Smooth muscle cell (in vitro differentiated cells): Measurements from ENCODE around the gene TNFAIP8L1. TPM values are rescaled to one million over a fixed set of nuclear protein-coding genes. Genes with fewer than 3 reads are reported as not detected.

Source experiments
- DNase-seq: peaks from one replicate; lab custom pipeline; 2025; ENCODE audit not compliant: unreplicated experiment; lab: John Stamatoyannopoulos, UW
- H2AFZ ChIP-seq: fragments of 200-600 bp; sonication (generic); 2 replicates; pipeline ENCODE4 v1.6.0; 2016; ENCODE audit warnings: antibody characterized with exemption, low read depth, mild to moderate bottlenecking
- H3F3A ChIP-seq: fragments of 200-600 bp; sonication (generic); 2 replicates; pipeline ENCODE4 v1.6.0; 2017; ENCODE audit warnings: antibody characterized with exemption, low read depth
- H3K27ac ChIP-seq: fragments of 200-600 bp; sonication (generic); 2 replicates; pipeline ENCODE4 v1.5.1; 2016; ENCODE audit warnings: low read depth, mild to moderate bottlenecking
- H3K27me3 ChIP-seq: fragments of 200-600 bp; sonication (generic); 2 replicates; pipeline ENCODE4 v1.6.1; 2016; ENCODE audit warnings: low read depth, mild to moderate bottlenecking
- H3K36me3 ChIP-seq: fragments of 200-600 bp; sonication (generic); 2 replicates; pipeline ENCODE4 v1.5.1; 2016; ENCODE audit warnings: low read depth
- H3K4me1 ChIP-seq: fragments of 200-600 bp; sonication (generic); 2 replicates; pipeline ENCODE4 v1.5.1; 2016; ENCODE audit warnings: low read depth
- H3K4me2 ChIP-seq: fragments of 200-600 bp; sonication (generic); 2 replicates; pipeline ENCODE4 v1.6.0; 2016; ENCODE audit warnings: mild to moderate bottlenecking
- H3K4me3 ChIP-seq: fragments of 200-600 bp; sonication (generic); 2 replicates; pipeline ENCODE4 v1.5.1; 2016; ENCODE audit warnings: mild to moderate bottlenecking
- H3K79me2 ChIP-seq: fragments of 200-600 bp; sonication (generic); 2 replicates; pipeline ENCODE4 v1.6.0; 2016; ENCODE audit warnings: low read depth, mild to moderate bottlenecking
- H3K9ac ChIP-seq: fragments of 200-600 bp; sonication (generic); 2 replicates; pipeline ENCODE4 v1.6.0; 2016; ENCODE audit warnings: low read depth
- H3K9me3 ChIP-seq: fragments of 200-600 bp; sonication (generic); replicated peaks from 2 replicates; pipeline ENCODE4 v1.5.1; 2016; ENCODE audit warnings: low read depth
- H4K20me1 ChIP-seq: fragments of 200-600 bp; sonication (generic); 2 replicates; pipeline ENCODE4 v1.6.0; 2016; ENCODE audit warnings: low read depth
- CTCF ChIP-seq: fragments of 200-600 bp; sonication (generic); IDR thresholded peaks from 2 replicates; pipeline ENCODE4 v1.5.1; 2017; ENCODE audit warnings: borderline replicate concordance, mild to moderate bottlenecking, antibody characterized with exemption; ENCODE audit not compliant: insufficient read depth, poor library complexity, severe bottlenecking
- WGBS: methylation state at CpG from one replicate; pipeline ENCODE4 v1.1.7; 2016; ENCODE audit warnings: low lambda C conversion rate; 5-methylcytosine and 5-hydroxymethylcytosine counted together
- polyA plus RNA-seq: library from polyadenylated mRNA; unstranded; fragments of >200 nt; fragmentation: Nextera tagmentation; extraction: Ambion mirVana; gene quantifications from 2 replicates; pipeline ENCODE4 v1.2.1, GENCODE V29; 2016
- total RNA-seq: library from RNA; depleted of rRNA; stranded (reverse); fragments of >200 nt; gene quantifications from 2 replicates; pipeline ENCODE4 v1.2.3, GENCODE V29; 2014

Gene TNFAIP8L1
- total and polyA plus RNA-seq, 2 experiments from 2014 or later, result 2.2 to 5.2 TPM

- no peak for DNase-seq
- Histone ChIP-seq H3K36me3 (no peaks in the 10 kb centered on the region), H3K4me3 (no peak overlapping the region), H3K4me1 (no peaks in the 10 kb centered on the region), H3K27ac (no peak overlapping the region), H2AFZ (no peak overlapping the region), H3K27me3 (no peaks in the 10 kb centered on the region), H3F3A (no peaks in the 10 kb centered on the region), H3K79me2 (peaks cover 7% of the 10 kb centered on the region), H4K20me1 (peaks cover 64% of the 10 kb centered on the region), H3K4me2 (no peak overlapping the region), H3K9ac (no peak overlapping the region), H3K9me3 (no peaks in the 10 kb centered on the region)
- 94% methylated on average over 20 of the region's 20 CpGs for WGBS
- no peak for TF ChIP-seq CTCF
Measured at GRCh38 chr19:4662020-4662695, 22.8 kb downstream of the TNFAIP8L1 start.

- no peak overlapping the region for H3K9ac ChIP-seq
- H3K36me3 ChIP-seq, result no peaks in the 10 kb centered on the region
- peaks cover 64% of the 10 kb centered on the region for H4K20me1 ChIP-seq
- H2AFZ ChIP-seq, result no peak overlapping the region
- no peak overlapping the region for H3K27ac ChIP-seq
- no peak overlapping the region for H3K4me3 ChIP-seq
- H3K4me1 ChIP-seq, result no peaks in the 10 kb centered on the region
- no peaks in the 10 kb centered on the region for H3K27me3 ChIP-seq
- DNase-seq, result no peak
- peaks cover 11% of the 10 kb centered on the region for H3K79me2 ChIP-seq
- no peak for TF ChIP-seq CTCF
- no peaks in the 10 kb centered on the region for H3K9me3 ChIP-seq
- WGBS, result 94% methylated on average over 4 of the region's 6 CpGs
- no peaks in the 10 kb centered on the region for H3F3A ChIP-seq
- H3K4me2 ChIP-seq, result no peak overlapping the region
Measured at GRCh38 chr19:4662812-4663211, 23.5 kb downstream of the TNFAIP8L1 start.

GRCh38 chr19:4664642-4665041 lies 25.3 kb downstream of the TNFAIP8L1 start:
- H3F3A ChIP-seq, result no peaks in the 10 kb centered on the region
- peaks cover 29% of the 10 kb centered on the region for H3K79me2 ChIP-seq
- H2AFZ ChIP-seq, result no peak overlapping the region
- H3K27me3 ChIP-seq, result no peaks in the 10 kb centered on the region
- no peak overlapping the region for H3K4me2 ChIP-seq
- peaks cover 7% of the 10 kb centered on the region for H3K4me1 ChIP-seq
- H3K9me3 ChIP-seq, result no peaks in the 10 kb centered on the region
- peaks cover 64% of the 10 kb centered on the region for H4K20me1 ChIP-seq
- no peak overlapping the region for H3K27ac ChIP-seq
- no peak for TF ChIP-seq CTCF
- DNase-seq, result no peak
- no peak overlapping the region for H3K9ac ChIP-seq
- H3K4me3 ChIP-seq, result no peak overlapping the region
- WGBS, result 100% methylated on average over 10 of the region's 12 CpGs
- H3K36me3 ChIP-seq, result peaks cover 5% of the 10 kb centered on the region
